Prostate gland (tissue), 2 donors: ENCODE results near the gene LRRC32. TPM values are rescaled to one million over a fixed set of nuclear protein-coding genes. Genes with fewer than 3 reads are reported as not detected.

Source experiments
- DNase-seq: peaks from one replicate; pipeline ENCODE4 v3.0.0-alpha.2; 2019; ENCODE audit warnings: low spot score
- H3K27ac ChIP-seq, 2 donors: fragments of 200-600 bp; sonication (generic); 2 replicates each; pipeline ENCODE4 v1.5.1; 2017 to 2019
- H3K27me3 ChIP-seq: fragments of 200-600 bp; sonication (generic); replicated peaks from 2 replicates; pipeline ENCODE4 v1.5.1; 2019; ENCODE audit not compliant: insufficient read depth
- H3K36me3 ChIP-seq, 2 donors: fragments of 200-600 bp; sonication (generic); 1 replicate in 1 of 2; 2 replicates in 1 of 2; pipeline versions ENCODE4 v1.5.1 to v1.8.1; 2017 to 2019
- H3K4me1 ChIP-seq: fragments of 200-600 bp; sonication (generic); replicated peaks from 2 replicates; pipeline ENCODE4 v1.5.1; 2019
- H3K4me3 ChIP-seq, 2 donors: fragments of 200-600 bp; sonication (generic); 2 replicates each; pipeline ENCODE4 v1.5.1; 2017 to 2019
- H3K9me3 ChIP-seq: fragments of 200-600 bp; sonication (generic); 2 replicates; pipeline ENCODE4 v1.5.1; 2017
- POLR2A ChIP-seq: fragments of 450-650 bp; IDR thresholded peaks from one replicate; pipeline ENCODE4 v1.6.1; 2016; ENCODE audit warnings: antibody characterized with exemption, mild to moderate bottlenecking
- POLR2AphosphoS5 ChIP-seq: sonication (generic); formaldehyde crosslinking; IDR thresholded peaks from one replicate; pipeline ENCODE4 v1.6.1; 2017; ENCODE audit warnings: antibody characterized with exemption
- WGBS: methylation state at CpG from one replicate; pipeline ENCODE4 v1.1.5; 2018; 5-methylcytosine and 5-hydroxymethylcytosine counted together
- intact Hi-C: fragments of 100-400 bp; cut with DNase I; formaldehyde crosslinking; loops from one replicate; pipeline ENCODE4 v1.14.2; 2022
- total RNA-seq, 2 donors: library from RNA; depleted of rRNA; stranded (reverse); fragments of >200 nt; gene quantifications; one replicate each; pipeline ENCODE4 v1.1.0, GENCODE V29; 2016
- TF ChIP-seq, protein P1 (sequence below), 4 experiments: fragments of 200-600 bp in 2 of 4; fragments of 450-650 bp in 2 of 4; sonication (generic) in 2 of 4; IDR thresholded peaks; 1 replicate in 3 of 4; 2 replicates in 1 of 4; pipeline ENCODE4 v1.5.1; 2016 to 2019; ENCODE audit warnings: antibody characterized with exemption in 4 of 4, mild to moderate bottlenecking in 2 of 4, moderate library complexity in 2 of 4

The LRRC32 gene
- total RNA-seq, 2 donors from 2014 or later: 16.2 to 37.3 TPM

DNA sequence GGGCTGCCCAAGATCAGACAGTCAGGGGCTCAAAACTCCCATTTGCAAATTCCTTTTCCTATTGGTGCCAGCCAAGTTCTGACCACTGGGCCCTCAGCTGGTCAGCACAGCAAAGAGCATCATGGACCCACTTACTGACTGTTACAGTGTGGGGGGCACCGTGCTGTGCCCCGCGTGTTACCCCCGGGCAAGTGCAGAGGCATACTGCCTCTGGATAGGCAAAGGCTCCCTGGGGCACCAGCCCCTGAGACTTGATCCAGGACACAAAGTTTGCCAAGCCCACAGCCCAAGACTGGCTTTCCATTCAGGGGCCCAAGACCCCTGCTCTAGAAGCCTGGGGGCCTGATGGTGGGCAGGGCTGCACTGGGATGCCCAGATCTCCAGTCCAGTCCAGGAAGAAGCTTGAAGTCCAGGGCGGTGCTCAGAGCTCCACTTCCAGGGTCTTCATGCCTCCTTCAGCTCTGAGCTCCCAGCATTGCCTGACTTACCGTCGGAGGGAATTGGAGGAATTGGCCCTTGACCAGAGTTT lies 6.6 kb downstream of the LRRC32 start:
- 91% methylated on average over 7 of the region's 7 CpGs for WGBS
- DNase-seq: no peak
- intact Hi-C loops: no loop called here

GRCh38 chr11:76663486-76663810 lies 7.1 kb downstream of the LRRC32 start:
- DNase-seq: no peak
- TF ChIP-seq, protein P1, sequence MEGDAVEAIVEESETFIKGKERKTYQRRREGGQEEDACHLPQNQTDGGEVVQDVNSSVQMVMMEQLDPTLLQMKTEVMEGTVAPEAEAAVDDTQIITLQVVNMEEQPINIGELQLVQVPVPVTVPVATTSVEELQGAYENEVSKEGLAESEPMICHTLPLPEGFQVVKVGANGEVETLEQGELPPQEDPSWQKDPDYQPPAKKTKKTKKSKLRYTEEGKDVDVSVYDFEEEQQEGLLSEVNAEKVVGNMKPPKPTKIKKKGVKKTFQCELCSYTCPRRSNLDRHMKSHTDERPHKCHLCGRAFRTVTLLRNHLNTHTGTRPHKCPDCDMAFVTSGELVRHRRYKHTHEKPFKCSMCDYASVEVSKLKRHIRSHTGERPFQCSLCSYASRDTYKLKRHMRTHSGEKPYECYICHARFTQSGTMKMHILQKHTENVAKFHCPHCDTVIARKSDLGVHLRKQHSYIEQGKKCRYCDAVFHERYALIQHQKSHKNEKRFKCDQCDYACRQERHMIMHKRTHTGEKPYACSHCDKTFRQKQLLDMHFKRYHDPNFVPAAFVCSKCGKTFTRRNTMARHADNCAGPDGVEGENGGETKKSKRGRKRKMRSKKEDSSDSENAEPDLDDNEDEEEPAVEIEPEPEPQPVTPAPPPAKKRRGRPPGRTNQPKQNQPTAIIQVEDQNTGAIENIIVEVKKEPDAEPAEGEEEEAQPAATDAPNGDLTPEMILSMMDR (IDR thresholded peaks at IDR 0.05): no peak
- no peak for TF ChIP-seq POLR2AphosphoS5
- no peak for TF ChIP-seq POLR2A
- no peak overlapping the region for H3K4me3 ChIP-seq
- H3K27me3 ChIP-seq: no peaks in the 10 kb centered on the region
- H3K9me3 ChIP-seq: no peaks in the 10 kb centered on the region
- no peaks in the 10 kb centered on the region for H3K36me3 ChIP-seq
- 58% methylated on average over 2 of the region's 2 CpGs for WGBS
- no peak overlapping the region for H3K27ac ChIP-seq
- H3K4me1 ChIP-seq: no peaks in the 10 kb centered on the region
- intact Hi-C loops: no loop called here

More for the DNA sequence above, 6.6 kb downstream of the LRRC32 start:
- no peaks in the 10 kb centered on the region for H3K4me1 ChIP-seq
- H3K27ac ChIP-seq: no peak overlapping the region
- no peaks in the 10 kb centered on the region for H3K27me3 ChIP-seq
- H3K4me3 ChIP-seq: no peak overlapping the region
- no peaks in the 10 kb centered on the region for H3K36me3 ChIP-seq
- H3K9me3 ChIP-seq: no peaks in the 10 kb centered on the region
- TF ChIP-seq POLR2A (no peak), POLR2AphosphoS5 (no peak)
- TF ChIP-seq, protein P1 (IDR thresholded peaks at IDR 0.05): no peak

- DNase-seq: no peak
- TF ChIP-seq POLR2A: no peak
- TF ChIP-seq POLR2AphosphoS5: no peak
- TF ChIP-seq, protein P1 (IDR thresholded peaks at IDR 0.05): no peak
- WGBS: 88% methylated on average over 13 of the region's 13 CpGs
Observed at GRCh38 chr11:76662656-76663485, 7.7 kb downstream of the LRRC32 start.

GRCh38 chr11:76661834-76662434 lies 8.6 kb downstream of the LRRC32 start:
- intact Hi-C loops: no loop called here
- no peak overlapping the region for H3K4me3 ChIP-seq
- no peak overlapping the region for H3K27ac ChIP-seq

More at GRCh38 chr11:76662656-76663485, 7.7 kb downstream of the LRRC32 start:
- no peaks in the 10 kb centered on the region for H3K27me3 ChIP-seq
- no peaks in the 10 kb centered on the region for H3K4me1 ChIP-seq
- no peaks in the 10 kb centered on the region for H3K36me3 ChIP-seq
- intact Hi-C loops: no loop called here
- no peak overlapping the region for H3K4me3 ChIP-seq
- H3K27ac ChIP-seq: no peak overlapping the region
- no peaks in the 10 kb centered on the region for H3K9me3 ChIP-seq

More at GRCh38 chr11:76661834-76662434, 8.6 kb downstream of the LRRC32 start:
- no peak for DNase-seq
- TF ChIP-seq POLR2A: no peak
- TF ChIP-seq POLR2AphosphoS5: no peak
- TF ChIP-seq, protein P1 (IDR thresholded peaks at IDR 0.05): no peak
- no peaks in the 10 kb centered on the region for H3K36me3 ChIP-seq
- 79% methylated on average over 6 of the region's 6 CpGs for WGBS
- H3K4me1 ChIP-seq: no peaks in the 10 kb centered on the region
- H3K9me3 ChIP-seq: no peaks in the 10 kb centered on the region
- no peaks in the 10 kb centered on the region for H3K27me3 ChIP-seq
